ENCODE results near the gene MAP4. TPM values are rescaled to one million over a fixed set of nuclear protein-coding genes. Genes with fewer than 3 reads are reported as not detected.
A peak's percentile ranks its signal among the peaks of the same experiment; 100 is the strongest.

Gene MAP4
- total RNA-seq, 1 experiment from 2014 or later = 108 TPM

GRCh38 chr3:47849186-47849698 lies 167.0 kb downstream of the MAP4 start:
- H3K9ac ChIP-seq (ENCODE audit: low read length) = no peak overlapping the region
- H3K27me3 ChIP-seq (ENCODE audit: low read length) = no peaks in the 10 kb centered on the region
- H3K9me3 ChIP-seq (ENCODE audit: low read length) = no peaks in the 10 kb centered on the region
- peaks cover 51% of the 10 kb centered on the region for H3K36me3 ChIP-seq (ENCODE audit: low read depth, low read length)
- DNase-seq = no peak
- no peaks in the 10 kb centered on the region for H3K9me2 ChIP-seq (replicated peaks; ENCODE audit: low read length)
- no peaks in the 10 kb centered on the region for H3K4me1 ChIP-seq (ENCODE audit: insufficient read depth, low read length)
- H3K4me2 ChIP-seq (ENCODE audit: low read length) = no peak overlapping the region
- no peak overlapping the region for H3K4me3 ChIP-seq (ENCODE audit: low read length)
- H3K79me2 ChIP-seq (ENCODE audit: low read length) = no peaks in the 10 kb centered on the region
- peaks cover 4% of the 10 kb centered on the region for H3F3A ChIP-seq (ENCODE audit: low read length, unreplicated experiment)
- ChIA-PET POLR2A (ENCODE audit: unreplicated experiment) (no interaction called here), CTCF (interaction anchor here (0.6 kb wide), 1 partner anchor 135 kb away, joined by 5 read pairs; no protein-coding TSS in a partner anchor)
- no peak overlapping the region for H2AFZ ChIP-seq (ENCODE audit: low read length)
- intact Hi-C loops (cut with micrococcal nuclease) = no loop called here
- TF ChIP-seq EZH2 (IDR thresholded peaks at IDR 0.05; ENCODE audit: low read length, unreplicated experiment) = no peak
- no peak for TF ChIP-seq EZH2phosphoT487 (IDR thresholded peaks at IDR 0.05; ENCODE audit: borderline replicate concordance, low read length)
- TF ChIP-seq CTCF (conservative IDR thresholded peaks at IDR 0.05; ENCODE audit: low read depth, low read length) = no peak
- no peak overlapping the region for H3K27ac ChIP-seq (ENCODE audit: low read length)
- peak; percentile 3; the same call in 1 of the 2 replicates for ATAC-seq
- BruUV-seq (replicated peaks) = no TSS peak
- no peaks in the 10 kb centered on the region for H4K20me1 ChIP-seq (ENCODE audit: low read length)

- Histone ChIP-seq H3K4me2 (ENCODE audit: low read length) (no peak overlapping the region), H3K36me3 (ENCODE audit: low read depth, low read length) (peaks cover 49% of the 10 kb centered on the region), H3K4me1 (ENCODE audit: insufficient read depth, low read length) (no peaks in the 10 kb centered on the region), H2AFZ (ENCODE audit: low read length) (no peak overlapping the region), H4K20me1 (ENCODE audit: low read length) (no peaks in the 10 kb centered on the region), H3K9ac (ENCODE audit: low read length) (no peak overlapping the region), H3K4me3 (ENCODE audit: low read length) (no peak overlapping the region), H3K27me3 (ENCODE audit: low read length) (no peaks in the 10 kb centered on the region), H3K9me3 (ENCODE audit: low read length) (no peaks in the 10 kb centered on the region), H3K9me2 (replicated peaks; ENCODE audit: low read length) (no peaks in the 10 kb centered on the region), H3K27ac (ENCODE audit: low read length) (no peak overlapping the region), H3F3A (ENCODE audit: low read length, unreplicated experiment) (peaks cover 4% of the 10 kb centered on the region), H3K79me2 (ENCODE audit: low read length) (no peaks in the 10 kb centered on the region)
- TSS peak; percentile 10 for BruUV-seq (replicated peaks)
- DNase-seq = no peak
- TF ChIP-seq EZH2phosphoT487 (IDR thresholded peaks at IDR 0.05; ENCODE audit: borderline replicate concordance, low read length) = no peak
- no peak for TF ChIP-seq EZH2 (IDR thresholded peaks at IDR 0.05; ENCODE audit: low read length, unreplicated experiment)
- TF ChIP-seq CTCF (conservative IDR thresholded peaks at IDR 0.05; ENCODE audit: low read depth, low read length) = no peak
- ChIA-PET CTCF (interaction anchor here (0.6 kb wide), 1 partner anchor 136 kb away, joined by 5 read pairs; no protein-coding TSS in a partner anchor), POLR2A (ENCODE audit: unreplicated experiment) (interaction anchor here (0.6 kb wide), 1 partner anchor 79 kb away, joined by 5 read pairs; no protein-coding TSS in a partner anchor)
- ATAC-seq = no peak
- intact Hi-C loops (cut with micrococcal nuclease) = no loop called here
Observed at GRCh38 chr3:47848599-47849117, 167.6 kb downstream of the MAP4 start.

- Histone ChIP-seq H3K9ac (ENCODE audit: low read length) (no peak overlapping the region), H3K9me3 (ENCODE audit: low read length) (no peaks in the 10 kb centered on the region), H3K4me1 (ENCODE audit: insufficient read depth, low read length) (no peaks in the 10 kb centered on the region), H3K4me2 (ENCODE audit: low read length) (no peak overlapping the region), H3K79me2 (ENCODE audit: low read length) (no peaks in the 10 kb centered on the region), H3F3A (ENCODE audit: low read length, unreplicated experiment) (peaks cover 4% of the 10 kb centered on the region), H3K27ac (ENCODE audit: low read length) (no peak overlapping the region), H3K4me3 (ENCODE audit: low read length) (no peak overlapping the region), H3K36me3 (ENCODE audit: low read depth, low read length) (peaks cover 56% of the 10 kb centered on the region), H2AFZ (ENCODE audit: low read length) (no peak overlapping the region), H3K9me2 (replicated peaks; ENCODE audit: low read length) (no peaks in the 10 kb centered on the region), H3K27me3 (ENCODE audit: low read length) (no peaks in the 10 kb centered on the region), H4K20me1 (ENCODE audit: low read length) (no peaks in the 10 kb centered on the region)
- TF ChIP-seq EZH2 (IDR thresholded peaks at IDR 0.05; ENCODE audit: low read length, unreplicated experiment) (no peak), CTCF (conservative IDR thresholded peaks at IDR 0.05; ENCODE audit: low read depth, low read length) (no peak), EZH2phosphoT487 (IDR thresholded peaks at IDR 0.05; ENCODE audit: borderline replicate concordance, low read length) (no peak)
- intact Hi-C loops (cut with micrococcal nuclease) = no loop called here
- ChIA-PET CTCF (no interaction called here), POLR2A (ENCODE audit: unreplicated experiment) (interaction anchor here (0.6 kb wide), 1 partner anchor 80 kb away, joined by 5 read pairs; no protein-coding TSS in a partner anchor)
- BruUV-seq (replicated peaks) = no TSS peak
- ATAC-seq (no peak), DNase-seq (no peak)
Observed at GRCh38 chr3:47847801-47848518, 168.3 kb downstream of the MAP4 start.

Data from PC-3 (cell line).